ENCODE measurements around the gene PTPRG. TPM values are rescaled to one million over a fixed set of nuclear protein-coding genes. Genes with fewer than 3 reads are reported as not detected.

PTPRG gene
- total RNA-seq, 2 donors from 2014 or later, result 26.0 to 26.3 TPM

DNA sequence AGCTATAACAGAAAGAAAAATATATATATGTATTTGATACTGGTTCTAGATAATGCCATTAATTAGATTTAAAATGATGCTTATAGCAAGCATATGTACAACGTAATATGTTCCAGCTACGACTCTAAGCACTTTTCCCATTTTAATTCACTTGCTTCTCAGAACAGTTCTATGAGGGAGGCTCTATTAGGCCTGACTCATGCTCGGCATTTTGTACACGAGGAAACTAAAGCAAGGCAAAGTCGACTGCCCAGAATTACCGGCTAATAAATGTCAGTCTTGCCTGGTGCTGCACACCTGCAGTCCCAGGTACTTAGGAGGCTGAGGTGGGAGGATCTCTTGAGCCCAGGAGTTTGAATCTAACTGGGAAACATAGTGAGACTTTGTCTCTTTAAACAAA is 106.0 kb downstream of the PTPRG start:
- H3K27ac ChIP-seq, result no peak overlapping the region
- H3K27me3 ChIP-seq, result no peaks in the 10 kb centered on the region
- no peak overlapping the region for H3K9ac ChIP-seq (ENCODE audit: low read depth in 2 of 2, low read length in 2 of 2)
- no peaks in the 10 kb centered on the region for H3K9me3 ChIP-seq
- no peak overlapping the region for H3K4me3 ChIP-seq
- no peak for DNase-seq
- intact Hi-C loops (cut with DNase I), result no loop called here
- H3K36me3 ChIP-seq, result no peaks in the 10 kb centered on the region
- peaks cover 5% of the 10 kb centered on the region for H3K4me1 ChIP-seq
- no peak for TF ChIP-seq CTCF (IDR thresholded peaks at IDR 0.05)

GRCh38 chr3:61667814-61668213 is 106.4 kb downstream of the PTPRG start:
- H3K4me1 ChIP-seq, result peaks cover 5% of the 10 kb centered on the region

DNA sequence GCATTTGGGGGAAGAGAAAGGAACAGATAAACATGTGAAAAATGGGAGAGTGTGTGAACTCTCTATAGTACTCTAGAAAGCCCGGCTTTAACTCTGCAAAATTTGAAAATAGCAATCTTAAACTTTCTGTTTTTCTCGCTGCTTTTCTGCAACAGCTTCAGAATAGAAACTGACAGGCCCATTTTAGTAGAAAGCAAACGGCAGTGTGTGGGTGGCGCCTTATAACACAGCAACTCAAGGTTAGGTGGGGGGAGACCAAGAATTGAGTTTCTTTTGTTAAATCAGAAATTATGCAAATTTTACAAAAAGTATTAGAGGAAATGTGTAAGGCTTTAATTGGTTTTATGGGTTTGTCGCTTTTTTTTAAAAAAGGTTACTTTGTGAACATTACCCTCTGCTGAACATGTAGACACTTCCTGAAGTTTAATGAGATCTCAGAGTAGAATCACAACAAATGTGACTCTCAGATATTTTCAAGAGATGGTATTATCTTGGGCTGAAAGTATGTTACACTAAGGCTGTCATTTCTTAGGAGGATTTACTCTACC is 107.0 kb downstream of the PTPRG start:
- Histone ChIP-seq H3K27ac (no peak overlapping the region), H3K36me3 (no peaks in the 10 kb centered on the region), H3K4me1 (peaks cover 5% of the 10 kb centered on the region), H3K9me3 (no peaks in the 10 kb centered on the region), H3K9ac (ENCODE audit: low read depth in 2 of 2, low read length in 2 of 2) (no peak overlapping the region), H3K4me3 (no peak overlapping the region), H3K27me3 (no peaks in the 10 kb centered on the region)
- intact Hi-C loops (cut with DNase I), result no loop called here
- TF ChIP-seq CTCF (IDR thresholded peaks at IDR 0.05), result no peak
- DNase-seq, result no peak

More at GRCh38 chr3:61667814-61668213, 106.4 kb downstream of the PTPRG start:
- TF ChIP-seq CTCF (IDR thresholded peaks at IDR 0.05), result no peak
- Histone ChIP-seq H3K27me3 (no peaks in the 10 kb centered on the region), H3K27ac (no peak overlapping the region), H3K9ac (ENCODE audit: low read depth in 2 of 2, low read length in 2 of 2) (no peak overlapping the region), H3K4me3 (no peak overlapping the region), H3K36me3 (no peaks in the 10 kb centered on the region), H3K9me3 (no peaks in the 10 kb centered on the region)
- intact Hi-C loops (cut with DNase I), result no loop called here
- DNase-seq, result no peak

DNA sequence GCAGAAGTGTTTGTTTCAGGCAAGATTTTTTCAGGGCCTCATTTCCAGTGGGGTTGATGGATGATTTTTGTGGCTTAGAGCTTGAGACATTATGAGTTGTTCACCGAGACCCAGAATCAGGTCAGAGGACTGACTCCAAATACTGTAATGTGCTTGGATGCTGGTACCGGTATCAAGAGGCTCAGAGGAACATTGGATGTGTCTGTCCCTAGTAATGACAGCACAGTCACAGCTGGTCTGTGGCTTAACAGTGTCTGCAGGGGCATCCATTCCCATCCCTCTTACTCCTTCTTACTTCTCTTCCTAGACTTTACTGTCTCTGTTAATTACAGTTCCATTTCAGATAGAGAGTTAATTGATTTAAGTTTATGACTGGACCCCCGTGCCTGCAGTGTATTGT is 107.8 kb downstream of the PTPRG start:
- H3K4me3 ChIP-seq, result no peak overlapping the region
- DNase-seq, result no peak
- H3K36me3 ChIP-seq, result no peaks in the 10 kb centered on the region
- no peak overlapping the region for H3K27ac ChIP-seq
- no peak overlapping the region for H3K9ac ChIP-seq (ENCODE audit: low read depth in 2 of 2, low read length in 2 of 2)
- no peak for TF ChIP-seq CTCF (IDR thresholded peaks at IDR 0.05)
- H3K27me3 ChIP-seq, result no peaks in the 10 kb centered on the region
- intact Hi-C loops (cut with DNase I), result no loop called here
- H3K9me3 ChIP-seq, result no peaks in the 10 kb centered on the region
- H3K4me1 ChIP-seq, result peaks cover 5% of the 10 kb centered on the region

DNA sequence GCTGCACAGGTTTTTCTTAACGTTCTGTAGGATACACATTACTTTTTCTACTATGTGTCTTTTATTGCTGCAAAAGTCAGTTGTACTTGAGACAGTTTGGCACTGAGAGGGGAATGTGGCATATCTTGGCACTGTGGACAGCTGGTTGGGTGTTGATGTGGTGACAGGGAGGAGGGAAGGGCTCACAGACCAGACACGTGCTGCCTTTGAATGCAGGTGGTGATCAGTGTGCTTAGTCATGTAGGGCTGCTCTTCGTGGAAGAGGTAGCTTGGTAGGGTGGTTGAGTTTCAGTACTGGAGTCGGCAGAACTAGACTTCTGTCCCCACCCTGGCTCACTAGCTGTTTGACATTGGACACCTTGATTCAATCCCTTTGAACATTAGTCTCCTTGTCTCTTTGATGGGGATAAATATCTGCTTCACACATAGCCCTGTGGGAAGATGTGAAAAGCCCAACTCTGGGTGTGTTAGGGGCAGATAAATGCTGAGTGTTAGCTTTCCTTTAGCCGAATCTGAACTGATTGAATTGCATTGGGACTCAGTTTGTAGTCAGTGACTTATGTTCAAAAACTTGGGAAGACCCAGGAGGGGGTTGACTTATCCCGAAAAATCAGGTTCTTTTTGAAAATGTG is 108.4 kb downstream of the PTPRG start:
- no peak for DNase-seq
- H3K27me3 ChIP-seq, result no peaks in the 10 kb centered on the region
- no peak for TF ChIP-seq CTCF (IDR thresholded peaks at IDR 0.05)
- no peak overlapping the region for H3K4me3 ChIP-seq
- no peaks in the 10 kb centered on the region for H3K36me3 ChIP-seq
- intact Hi-C loops (cut with DNase I), result no loop called here
- no peak overlapping the region for H3K27ac ChIP-seq
- no peaks in the 10 kb centered on the region for H3K9me3 ChIP-seq
- H3K9ac ChIP-seq (ENCODE audit: low read depth in 2 of 2, low read length in 2 of 2), result no peak overlapping the region
- H3K4me1 ChIP-seq, result peaks cover 5% of the 10 kb centered on the region
